HG02938 (cell line): ENCODE measurements around the gene ATAD3B.
"Not testable (repeated sequence)": the region's sequence is repeated elsewhere in the genome, so short reads cannot be mapped to it uniquely, and the experiment has no call there.

ENCODE experiments used
- ATAC-seq: cut with Tn5 transposase; IDR thresholded peaks from one replicate; pipeline ENCODE4 v1.9.1; 2021; ENCODE audit warnings: mild to moderate bottlenecking, moderate library complexity; ENCODE audit not compliant: unreplicated experiment

ATAD3B gene, protein sequence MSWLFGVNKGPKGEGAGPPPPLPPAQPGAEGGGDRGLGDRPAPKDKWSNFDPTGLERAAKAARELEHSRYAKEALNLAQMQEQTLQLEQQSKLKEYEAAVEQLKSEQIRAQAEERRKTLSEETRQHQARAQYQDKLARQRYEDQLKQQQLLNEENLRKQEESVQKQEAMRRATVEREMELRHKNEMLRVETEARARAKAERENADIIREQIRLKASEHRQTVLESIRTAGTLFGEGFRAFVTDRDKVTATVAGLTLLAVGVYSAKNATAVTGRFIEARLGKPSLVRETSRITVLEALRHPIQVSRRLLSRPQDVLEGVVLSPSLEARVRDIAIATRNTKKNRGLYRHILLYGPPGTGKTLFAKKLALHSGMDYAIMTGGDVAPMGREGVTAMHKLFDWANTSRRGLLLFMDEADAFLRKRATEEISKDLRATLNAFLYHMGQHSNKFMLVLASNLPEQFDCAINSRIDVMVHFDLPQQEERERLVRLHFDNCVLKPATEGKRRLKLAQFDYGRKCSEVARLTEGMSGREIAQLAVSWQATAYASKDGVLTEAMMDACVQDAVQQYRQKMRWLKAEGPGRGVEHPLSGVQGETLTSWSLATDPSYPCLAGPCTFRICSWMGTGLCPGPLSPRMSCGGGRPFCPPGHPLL

DNA sequence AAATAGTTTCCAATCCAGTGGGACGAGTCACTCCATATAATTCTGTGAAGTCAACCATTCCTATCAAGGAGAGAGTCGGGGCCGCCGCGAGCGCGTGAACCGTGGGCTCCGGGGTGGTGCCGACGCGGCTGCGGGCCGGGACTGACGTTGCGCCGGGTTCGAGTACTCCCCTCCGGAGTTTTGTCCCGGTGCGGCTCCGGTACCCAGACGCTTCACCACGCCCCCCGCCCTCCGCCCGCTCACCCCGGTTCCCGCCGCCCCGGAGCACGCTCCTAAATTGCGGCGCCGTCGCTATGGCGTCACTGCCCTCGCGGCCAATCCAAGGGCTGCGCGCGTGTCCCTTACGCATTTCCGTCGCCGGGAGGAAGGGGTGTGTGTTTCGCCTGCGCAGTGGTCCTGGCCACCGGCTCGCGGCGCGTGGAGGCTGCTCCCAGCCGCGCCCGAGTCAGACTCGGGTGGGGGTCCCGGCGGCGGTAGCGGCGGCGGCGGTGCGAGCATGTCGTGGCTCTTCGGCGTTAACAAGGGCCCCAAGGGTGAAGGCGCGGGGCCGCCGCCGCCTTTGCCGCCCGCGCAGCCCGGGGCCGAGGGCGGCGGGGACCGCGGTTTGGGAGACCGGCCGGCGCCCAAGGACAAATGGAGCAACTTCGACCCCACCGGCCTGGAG is at the start of gene ATAD3B:
ATAD3B (plus strand) TSS at position 377 of the 664 bp plus-strand sequence; CDS start at position 497, 120 bp downstream.
- ATAC-seq, result peak; percentile 82

DNA sequence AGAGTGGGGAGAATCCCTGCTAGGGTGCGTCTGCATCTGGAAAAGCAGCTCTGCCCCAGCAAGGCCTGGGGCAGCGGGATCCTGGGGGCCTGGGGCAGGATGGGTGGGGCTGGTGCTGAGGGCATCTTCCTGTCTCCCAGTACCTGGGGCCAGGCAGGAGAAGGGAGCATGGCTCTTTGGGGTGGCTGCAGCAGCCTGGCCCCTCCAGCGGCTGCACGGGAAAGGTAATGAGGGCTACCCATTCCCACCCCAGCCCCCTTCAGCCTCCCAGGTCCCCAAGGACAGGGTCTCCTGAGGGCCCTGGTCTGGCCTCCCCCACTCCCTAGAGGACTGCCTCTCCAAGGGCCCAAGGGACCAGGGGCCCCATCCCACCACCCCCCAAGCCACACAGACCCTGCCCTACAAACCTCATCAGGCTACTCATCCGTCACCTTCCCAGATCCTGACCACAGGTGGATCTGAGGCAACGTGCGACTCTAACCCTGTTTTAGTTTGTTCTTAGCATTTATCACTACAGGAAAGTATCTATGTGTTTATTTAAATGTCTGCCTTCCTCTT is 49.6 kb upstream of the ATAD3B start:
- no peak for ATAC-seq

DNA sequence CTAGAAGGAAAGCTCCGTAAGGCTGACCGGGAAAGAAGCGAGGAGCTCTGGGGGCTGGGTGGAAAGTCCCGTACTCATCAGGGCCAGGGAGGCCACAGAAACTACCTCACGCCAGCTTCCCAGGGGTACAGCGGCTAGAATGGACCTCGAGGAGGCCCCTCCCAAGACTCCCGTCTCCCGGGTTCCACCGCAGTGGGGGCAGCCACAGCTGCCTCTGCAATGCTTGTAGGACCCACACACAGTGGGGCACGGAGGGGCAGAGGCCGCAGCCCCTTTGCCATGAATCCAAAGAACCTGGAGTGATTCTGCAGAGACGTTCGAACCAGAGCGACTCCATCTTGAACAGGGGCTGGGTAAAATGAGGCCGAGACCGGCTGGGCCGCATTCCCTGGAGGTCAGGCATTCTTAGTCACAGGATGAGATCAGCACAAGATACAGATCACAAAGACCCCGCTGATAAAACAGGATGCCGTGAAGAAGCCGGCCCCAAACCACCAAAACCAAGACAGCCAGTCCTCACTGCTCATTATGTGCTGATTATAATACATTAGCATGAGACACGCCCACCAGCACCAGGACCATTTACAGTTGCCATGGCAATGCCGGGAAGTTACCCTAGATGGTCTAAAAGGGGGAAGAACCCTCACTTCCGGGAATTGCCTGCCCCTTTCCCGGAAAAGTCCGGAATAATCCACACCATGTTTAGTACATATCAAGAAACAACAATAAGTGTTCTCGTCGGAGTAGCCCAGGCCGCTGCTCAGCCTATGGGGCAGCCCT is 48.9 kb upstream of the ATAD3B start:
- no peak for ATAC-seq

DNA sequence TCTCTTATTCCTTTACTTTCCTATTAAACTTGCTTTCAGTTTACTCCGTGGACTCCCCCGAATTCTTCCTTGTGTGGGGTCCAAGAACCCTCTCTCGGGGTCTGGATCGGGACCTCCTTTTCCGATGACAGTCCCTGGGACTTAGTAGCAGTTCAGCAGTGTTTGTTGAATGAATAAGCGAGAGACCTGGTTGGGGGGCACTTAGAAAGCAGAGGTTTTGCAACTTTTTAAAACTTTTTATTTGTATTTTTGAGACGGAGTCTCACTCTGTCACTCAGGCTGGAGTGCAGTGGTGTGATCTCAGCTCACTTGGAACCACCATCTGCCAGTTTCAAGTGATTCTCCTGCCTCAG is 48.3 kb upstream of the ATAD3B start:
- ATAC-seq, result no peak

DNA sequence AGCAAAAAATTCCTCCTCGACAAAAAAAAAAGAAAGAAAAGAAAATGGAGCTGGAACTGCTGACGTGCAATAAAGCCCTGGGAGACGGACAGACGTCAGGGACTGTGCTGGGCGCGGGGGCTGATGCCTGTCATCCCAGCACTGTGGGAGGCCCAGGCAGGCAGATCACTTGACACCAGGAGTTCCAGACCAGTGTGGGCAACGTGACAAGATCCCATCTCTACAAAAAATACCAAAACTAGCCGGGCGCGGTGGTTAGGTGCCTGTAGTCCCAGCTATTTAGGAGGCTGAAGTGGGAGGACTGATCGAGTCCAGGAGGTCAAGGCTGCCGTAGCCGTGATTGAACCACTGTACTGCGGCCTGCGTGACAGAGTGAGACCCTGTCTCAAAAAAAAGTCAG is 46.9 kb upstream of the ATAD3B start:
- no peak for ATAC-seq

DNA sequence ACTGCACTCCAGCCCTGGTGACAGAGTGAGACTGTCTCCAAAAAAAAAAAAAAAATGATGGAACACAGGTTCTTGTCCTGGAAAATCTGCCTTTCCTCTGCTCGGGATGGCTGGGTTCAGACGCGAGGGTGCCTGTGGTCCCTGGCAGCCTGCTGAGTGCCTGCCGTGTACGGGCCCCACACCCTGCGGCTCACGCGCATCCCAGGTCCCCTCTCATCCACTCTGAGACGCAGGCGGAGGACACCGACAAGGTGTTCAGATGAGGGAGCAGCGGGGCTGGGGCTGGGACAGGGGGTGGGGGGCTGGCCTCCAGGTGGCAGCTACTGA is 46.2 kb upstream of the ATAD3B start:
- no peak for ATAC-seq

DNA sequence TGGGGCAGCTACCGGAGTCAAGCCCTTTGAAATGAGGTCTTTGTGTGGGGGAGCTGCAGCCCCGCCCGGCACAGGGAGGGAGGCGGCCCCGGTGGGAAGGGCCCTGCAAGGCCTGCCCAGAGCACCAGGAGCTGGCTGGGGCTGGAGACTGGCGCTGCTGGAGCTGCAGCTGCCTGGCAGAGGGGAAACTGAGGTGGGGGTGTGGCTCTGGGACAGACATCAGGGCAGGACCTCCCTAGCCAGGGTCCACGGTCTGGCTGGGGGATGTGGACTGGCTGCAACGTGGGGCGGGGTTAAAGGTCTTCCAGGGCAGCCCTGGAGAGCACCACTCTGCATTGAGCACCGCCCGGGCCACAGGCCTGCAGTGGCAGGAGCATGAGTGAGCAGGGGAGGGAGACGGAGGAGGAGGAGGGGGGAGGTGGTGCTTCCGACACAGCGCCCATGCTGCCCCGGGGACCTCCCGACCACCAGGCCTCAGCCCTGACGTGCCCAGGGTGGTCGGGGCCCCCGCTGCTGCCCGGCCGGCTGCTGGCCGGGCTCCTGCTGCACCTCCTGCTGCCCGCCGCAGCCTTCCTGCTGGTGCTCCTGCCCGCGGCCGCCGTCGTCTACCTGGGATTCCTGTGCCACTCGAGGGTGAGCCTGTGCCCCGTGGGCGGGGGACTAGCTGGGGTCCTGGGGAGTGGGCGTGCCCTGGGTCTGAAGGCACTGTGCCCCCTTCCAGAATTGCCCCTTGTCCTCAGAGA is 45.6 kb upstream of the ATAD3B start:
- ATAC-seq, result no peak

DNA sequence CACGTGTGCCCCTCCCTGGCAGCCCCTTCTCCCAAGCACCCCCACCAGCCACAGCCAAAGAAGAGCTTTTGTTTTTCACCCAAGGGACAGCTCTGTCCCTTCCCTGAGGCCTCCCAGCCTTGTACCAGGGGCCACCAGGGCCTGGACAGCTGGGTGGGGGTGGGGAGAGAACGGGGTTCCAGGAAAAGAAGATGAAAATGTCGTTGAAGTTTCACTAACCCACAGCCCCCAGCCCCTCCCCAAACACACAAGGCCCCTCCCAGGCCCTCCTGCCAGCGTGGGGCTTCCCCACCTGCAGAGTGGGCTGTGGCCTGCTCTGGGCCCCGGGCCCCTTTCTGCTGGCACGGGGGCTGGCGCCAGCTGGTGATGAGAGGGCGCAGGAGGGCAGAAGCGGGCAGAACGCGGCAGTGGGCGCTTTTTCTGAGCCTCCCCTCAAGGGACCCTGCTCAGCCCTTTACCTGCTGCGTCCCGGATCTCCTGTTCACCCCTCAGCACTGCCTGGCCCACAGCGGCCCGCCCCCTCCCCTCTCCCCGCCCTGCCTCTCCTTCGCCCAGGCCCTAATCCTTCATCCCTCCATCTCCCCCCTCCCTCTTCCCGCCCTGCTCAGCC is 45.0 kb upstream of the ATAD3B start:
- no peak for ATAC-seq

DNA sequence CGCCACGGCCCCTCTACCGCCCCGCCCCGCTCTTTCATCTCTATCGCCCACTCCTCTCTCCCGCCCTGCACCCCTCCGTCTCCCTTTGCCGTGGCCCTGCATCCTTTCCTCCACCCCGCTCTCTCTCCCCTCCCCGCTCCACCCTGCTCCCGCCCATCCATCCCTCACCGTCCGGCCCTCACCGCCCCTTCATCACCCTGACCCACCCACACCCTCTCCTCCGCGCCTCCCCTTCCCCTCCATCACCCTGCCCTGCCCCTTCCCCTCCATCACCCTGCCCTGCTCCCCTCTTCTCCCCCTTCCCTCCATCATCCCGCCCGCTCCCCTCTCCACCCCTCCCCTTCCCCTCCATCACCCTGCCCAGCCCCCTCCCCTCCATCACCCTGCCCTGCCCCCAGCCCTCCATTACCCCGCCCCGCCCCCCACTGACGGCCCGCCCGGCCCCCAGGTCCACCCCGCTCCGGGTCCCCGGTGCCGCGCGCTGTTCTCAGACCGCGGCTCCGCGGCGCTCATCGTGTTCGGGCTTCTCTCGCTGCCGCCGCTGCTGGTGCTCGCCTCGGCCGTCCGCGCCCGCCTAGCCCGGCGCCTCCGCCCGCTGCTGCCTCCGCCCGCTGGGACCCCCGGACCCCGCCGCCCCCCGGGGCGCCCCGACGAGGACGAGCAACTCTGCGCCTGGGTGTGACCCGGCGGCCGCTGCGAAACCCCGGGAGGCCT is 44.3 kb upstream of the ATAD3B start:
- no peak for ATAC-seq

DNA sequence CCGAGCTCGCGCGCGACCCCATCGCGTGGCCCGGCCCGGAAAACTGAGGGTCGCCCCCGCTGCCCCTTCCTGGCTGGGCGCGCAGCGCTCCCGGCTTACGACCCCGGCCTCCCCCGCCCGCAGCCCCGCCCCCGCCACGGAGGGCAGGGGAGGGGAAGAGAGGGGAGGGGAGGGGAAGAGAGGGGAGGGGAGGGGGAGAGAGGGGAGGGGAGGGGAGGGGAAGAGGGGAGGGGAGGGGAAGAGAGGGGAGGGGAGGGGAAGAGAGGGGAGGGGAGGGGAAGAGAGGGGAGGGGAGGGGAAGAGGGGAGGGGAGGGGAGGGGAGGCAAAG is 43.8 kb upstream of the ATAD3B start:
- ATAC-seq, result no peak

DNA sequence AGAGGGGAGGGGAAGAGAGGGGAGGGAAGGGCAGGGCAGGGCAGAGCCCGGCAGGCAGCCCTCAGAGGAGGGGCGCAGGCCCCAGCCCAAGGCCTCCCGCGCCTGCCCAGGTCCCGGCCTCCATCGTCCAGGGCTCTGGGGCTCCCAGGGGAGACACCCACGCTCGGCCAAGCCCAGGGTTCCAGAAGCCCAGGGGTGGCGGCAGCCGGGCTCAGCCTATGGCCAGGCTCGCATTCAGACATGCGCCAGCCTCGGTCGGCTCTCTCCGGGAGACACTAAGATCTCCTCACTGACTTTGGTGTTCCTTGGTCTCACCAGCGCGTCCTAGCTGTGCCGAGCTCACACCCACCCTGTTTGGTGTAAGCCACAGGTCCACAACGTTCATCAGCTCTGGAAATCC is 43.4 kb upstream of the ATAD3B start:
- no peak for ATAC-seq

DNA sequence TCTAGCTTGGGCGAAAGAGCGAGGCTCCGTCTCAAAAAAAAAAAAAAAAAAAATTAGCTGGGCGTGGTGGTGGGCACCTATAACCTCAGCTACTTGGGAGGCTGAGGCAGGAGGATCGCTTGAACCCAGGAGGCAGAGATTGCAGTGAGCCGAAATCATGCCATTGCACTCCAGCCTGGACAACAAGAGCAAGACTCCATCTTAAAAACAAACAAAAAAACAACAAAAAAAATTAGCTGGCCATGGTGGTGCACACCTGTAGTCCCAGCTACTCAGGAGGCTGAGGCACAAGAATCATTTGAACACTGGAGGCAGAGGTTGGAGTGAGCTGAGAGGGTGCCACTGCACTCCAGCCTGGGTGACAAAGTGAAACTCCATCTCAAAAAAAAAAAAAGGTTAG is 42.6 kb upstream of the ATAD3B start:
- ATAC-seq, result not testable (repeated sequence)

DNA sequence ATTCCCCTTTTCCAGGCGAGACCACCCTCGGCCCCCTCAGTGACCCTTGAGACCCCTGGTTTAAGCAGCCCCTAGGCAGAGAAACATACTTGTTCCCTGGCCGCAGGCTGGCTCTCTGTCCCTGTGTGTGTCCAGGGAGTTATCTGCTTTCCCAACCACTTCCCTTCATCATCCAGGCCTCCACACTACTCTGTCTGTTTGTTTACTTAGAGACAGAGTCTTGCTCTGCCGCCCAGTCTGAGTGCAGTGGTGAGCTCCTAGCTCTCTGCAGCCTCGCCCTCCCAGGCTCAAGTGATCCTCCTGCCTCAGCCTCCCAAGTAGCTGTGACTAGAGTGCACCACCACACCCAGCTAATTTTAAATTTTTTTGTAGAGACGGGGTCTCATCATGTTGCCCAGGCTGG is 41.9 kb upstream of the ATAD3B start:
- no peak for ATAC-seq

DNA sequence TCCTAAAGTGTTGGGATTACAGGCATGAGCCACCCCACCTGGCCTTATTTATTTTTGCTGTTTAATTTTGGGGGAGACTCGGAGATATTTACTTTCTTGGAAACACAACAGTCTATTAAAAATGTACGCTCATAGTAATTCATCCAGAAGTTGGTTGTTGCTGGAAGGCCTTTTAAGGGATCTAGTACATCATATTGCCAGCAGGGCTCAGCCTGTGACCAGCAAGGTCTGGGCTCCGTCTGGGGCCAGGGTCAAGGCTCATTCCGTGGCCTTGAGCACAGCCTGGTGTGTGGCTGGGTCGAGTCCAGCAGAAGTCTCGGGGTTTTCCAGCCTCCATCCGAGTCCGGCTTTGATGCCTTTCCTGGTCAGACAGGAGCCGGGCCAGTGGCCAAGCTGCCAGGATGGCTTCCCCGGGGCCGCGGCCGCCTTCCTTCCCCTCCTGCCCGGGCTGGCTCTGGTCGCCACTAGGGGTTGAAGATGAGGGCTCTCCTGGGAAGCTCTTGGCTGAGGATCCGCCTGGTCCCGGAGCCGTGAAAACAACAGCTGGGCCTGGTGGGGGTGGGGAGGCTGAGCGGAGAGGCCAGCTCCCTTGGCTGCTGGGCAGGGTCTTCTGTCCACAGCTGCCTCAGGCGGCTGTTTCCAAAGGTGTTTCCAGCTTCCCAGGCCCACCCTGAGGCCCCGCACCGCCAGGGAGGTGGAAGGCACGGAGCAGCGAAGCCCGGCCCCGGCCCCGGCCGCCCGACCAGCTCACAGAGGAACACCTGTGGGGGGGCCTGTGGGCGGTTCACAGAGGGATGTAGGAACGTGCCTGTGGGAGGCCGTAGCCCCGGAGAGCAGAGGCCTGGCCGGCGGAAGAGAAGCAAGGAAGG is 41.2 kb upstream of the ATAD3B start:
- ATAC-seq, result no peak

DNA sequence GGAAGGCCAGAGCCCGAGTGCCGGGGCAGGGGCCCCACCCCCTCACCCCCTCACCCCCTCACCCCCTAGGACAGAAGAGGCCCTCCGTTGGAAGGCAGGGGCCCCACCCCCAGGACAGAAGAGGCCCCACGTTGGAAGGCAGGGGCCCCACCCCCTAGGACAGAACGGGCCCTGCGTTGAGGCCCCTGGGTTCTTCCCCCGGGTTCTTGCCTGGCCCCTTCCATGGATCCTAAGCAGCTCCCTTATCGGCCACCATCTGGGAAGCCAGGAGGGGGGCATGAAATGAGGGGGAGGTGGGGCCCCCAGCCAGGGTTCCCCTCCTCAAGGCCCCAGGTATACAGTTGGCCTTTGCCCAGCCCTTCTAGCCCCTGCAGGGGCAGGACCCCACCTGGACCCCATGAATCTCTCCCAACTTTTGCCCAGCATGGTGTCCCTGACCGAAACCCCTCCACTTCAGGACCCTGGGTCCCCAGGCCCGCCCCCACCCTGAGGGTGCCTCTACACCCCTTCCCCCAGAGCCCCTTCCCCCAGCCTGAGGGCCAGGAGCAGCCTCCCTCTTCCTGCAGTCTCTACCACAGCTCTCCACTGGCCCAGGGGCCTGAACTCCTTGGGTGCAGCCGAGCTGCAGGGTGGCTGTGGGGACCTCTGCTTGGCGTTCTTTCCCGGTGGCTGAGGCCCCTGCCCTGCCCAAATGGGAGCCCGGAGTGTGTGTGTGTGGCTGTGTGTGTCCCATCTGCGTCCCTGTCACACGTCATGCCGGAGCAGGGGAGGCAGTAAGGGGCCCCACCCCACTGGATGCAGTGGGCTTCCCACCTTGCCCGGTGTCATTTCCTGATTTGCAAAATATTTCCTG is 40.3 kb upstream of the ATAD3B start:
- ATAC-seq, result no peak

DNA sequence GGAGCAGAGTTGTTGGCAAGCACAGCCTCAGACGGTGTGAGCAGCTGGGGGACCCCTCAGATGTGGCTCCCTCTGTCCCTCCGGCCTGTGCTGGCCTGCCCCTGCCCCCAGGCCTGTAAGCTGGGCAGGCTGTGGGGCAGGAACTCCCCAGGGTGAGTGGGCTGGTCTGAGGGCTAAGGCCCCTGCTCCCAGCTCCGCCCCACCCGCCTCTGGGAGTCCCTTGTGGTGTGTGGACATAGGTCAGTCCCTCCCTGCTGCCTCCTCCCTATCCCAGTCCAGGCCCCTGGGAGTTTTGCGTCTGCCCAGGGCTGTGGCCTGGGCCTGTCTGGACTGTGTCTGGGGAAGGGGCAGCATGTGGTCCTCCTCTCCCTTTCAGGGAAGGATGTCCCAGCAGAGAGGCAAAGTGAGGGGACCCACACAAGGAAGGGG is 39.7 kb upstream of the ATAD3B start:
- ATAC-seq, result no peak

DNA sequence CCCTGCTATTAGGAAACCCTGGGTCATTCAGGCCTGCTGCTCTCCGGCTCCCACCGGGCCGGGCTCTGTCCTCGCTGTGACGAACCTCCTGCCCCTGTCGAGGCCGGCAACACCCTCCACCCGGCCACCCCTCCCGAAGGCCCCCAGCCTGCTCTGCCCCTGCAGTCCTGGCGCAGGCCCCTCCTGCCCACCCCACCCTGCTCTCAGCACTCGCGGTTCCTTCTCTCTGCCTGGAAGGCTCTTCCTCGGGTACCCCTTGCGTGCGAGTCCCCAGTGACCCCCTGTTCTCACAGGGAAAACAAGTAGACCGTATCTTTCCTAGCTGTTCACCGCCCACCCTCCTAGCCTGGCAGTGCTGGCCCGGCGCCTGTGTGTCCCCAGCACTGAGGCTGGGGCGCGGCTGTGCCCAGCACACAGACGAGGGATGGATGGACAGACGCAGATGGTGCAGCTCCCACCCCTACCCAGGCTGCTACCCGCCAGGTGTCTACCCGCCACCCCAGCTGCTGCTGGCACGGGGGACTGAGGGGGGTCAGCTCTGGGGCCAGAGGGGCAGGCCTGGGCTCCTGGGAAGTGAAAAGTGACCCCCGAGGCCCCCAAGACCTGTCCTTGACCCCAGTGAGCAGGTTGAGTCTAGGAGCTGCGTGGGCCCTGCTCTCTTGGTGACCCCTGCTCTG is 39.2 kb upstream of the ATAD3B start:
- no peak for ATAC-seq
